GM23248 (cell line): ENCODE data around the gene ARNT2.

Source experiments
- EZH2 ChIP-seq: fragments of 200-600 bp; sonication (generic); IDR thresholded peaks from 2 replicates; pipeline ENCODE4 v1.6.1; 2018; ENCODE audit warnings: antibody characterized with exemption, mild to moderate bottlenecking; ENCODE audit not compliant: insufficient read depth, poor library complexity, severe bottlenecking
- EZH2phosphoT487 ChIP-seq: fragments of 200-600 bp; sonication (generic); IDR thresholded peaks from 2 replicates; pipeline ENCODE4 v1.6.1; 2018; ENCODE audit warnings: antibody characterized with exemption, moderate library complexity, mild to moderate bottlenecking, low read depth; ENCODE audit not compliant: insufficient read depth

GRCh38 chr15:80570553-80570952, 166.4 kb downstream of the ARNT2 start:
- no peak for TF ChIP-seq EZH2
- TF ChIP-seq EZH2phosphoT487: no peak
